SH-SY5Y (cell line): ENCODE results near the gene DHRS7.

Experiments
- GATA2 ChIP-seq: IDR thresholded peaks from 2 replicates; pipeline ENCODE4 v1.6.1; 2011; ENCODE audit warnings: mild to moderate bottlenecking, low read depth, low read length
- GATA3 ChIP-seq: IDR thresholded peaks from 2 replicates; pipeline ENCODE4 v1.6.1; 2011; ENCODE audit warnings: low read depth, mild to moderate bottlenecking, low read length, moderate library complexity

DNA sequence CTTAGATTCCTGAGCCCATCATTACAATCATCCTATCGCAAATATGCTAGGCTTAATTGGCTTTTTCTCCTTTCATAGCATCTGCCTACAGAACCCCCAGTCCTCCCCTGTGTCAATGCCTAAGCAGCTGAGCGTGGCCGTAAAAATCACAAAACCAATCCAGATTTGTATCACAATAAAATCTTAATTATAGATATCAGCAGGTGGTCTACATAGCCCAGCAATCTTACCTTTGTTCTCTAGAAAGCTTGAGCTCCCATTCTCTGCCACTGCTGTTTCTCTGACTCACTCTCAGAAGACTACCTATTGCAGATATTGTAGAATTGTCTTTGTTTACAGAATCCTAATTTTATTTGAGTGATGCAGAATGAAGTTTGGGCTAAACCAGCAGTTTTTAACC is 46.0 kb upstream of the DHRS7 start:
- no peak for TF ChIP-seq GATA2
- no peak for TF ChIP-seq GATA3
